Pulmonary artery endothelial cell (primary cell): ENCODE measurements around the gene LTBP2. TPM values are rescaled to one million over a fixed set of nuclear protein-coding genes. Genes with fewer than 3 reads are reported as not detected.

Experiments used
- DNase-seq: peaks from one replicate; pipeline ENCODE4 v3.0.0-alpha.2; 2011; ENCODE audit warnings: low read depth, low spot score
- total RNA-seq: library from RNA; depleted of rRNA; stranded (reverse); fragments of >200 nt; gene quantifications from 2 replicates; pipeline ENCODE4 v1.2.3, GENCODE V29; 2014

The LTBP2 gene
- total RNA-seq: 122 and 232 TPM in 2 replicates

DNA sequence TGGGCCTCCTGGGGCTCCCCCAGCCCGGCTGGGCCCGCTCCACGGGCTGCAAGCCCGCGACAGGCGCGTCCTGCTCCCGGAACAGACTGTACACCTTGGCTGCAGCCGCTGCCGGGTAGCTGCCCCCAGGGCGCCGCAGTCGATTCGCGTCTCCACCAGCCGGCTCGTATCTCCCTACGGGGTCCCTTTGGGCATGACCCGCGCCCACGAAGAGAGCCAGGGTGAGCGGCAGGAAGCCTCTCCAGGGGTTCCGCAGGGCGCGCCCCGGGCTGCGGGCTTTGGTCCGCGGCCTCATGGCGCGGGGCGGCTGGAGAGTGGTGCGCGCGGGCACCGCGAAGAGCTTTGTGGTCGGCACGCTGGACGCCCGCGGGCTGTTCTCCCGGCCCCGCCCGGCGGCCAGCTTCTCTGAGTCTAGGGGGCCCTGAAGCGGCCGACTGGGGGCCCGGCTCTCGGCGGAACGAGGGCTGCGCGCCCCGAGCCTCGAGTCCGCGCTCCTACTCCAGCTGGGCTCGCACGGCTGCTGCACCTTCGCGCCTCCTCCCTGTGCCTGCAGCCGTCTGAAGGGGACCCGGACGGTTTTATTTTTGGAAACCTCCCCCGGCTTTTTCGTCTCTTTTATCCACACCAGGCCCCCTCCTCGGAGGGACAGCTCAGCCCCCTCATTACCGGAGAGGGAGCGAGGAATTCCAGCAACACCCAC lies at the start of gene LTBP2:
LTBP2 (minus strand) TSS at position 588 of the 700 bp plus-strand sequence; CDS start at position 295, 293 bp downstream.
- DNase-seq: no peak

DNA sequence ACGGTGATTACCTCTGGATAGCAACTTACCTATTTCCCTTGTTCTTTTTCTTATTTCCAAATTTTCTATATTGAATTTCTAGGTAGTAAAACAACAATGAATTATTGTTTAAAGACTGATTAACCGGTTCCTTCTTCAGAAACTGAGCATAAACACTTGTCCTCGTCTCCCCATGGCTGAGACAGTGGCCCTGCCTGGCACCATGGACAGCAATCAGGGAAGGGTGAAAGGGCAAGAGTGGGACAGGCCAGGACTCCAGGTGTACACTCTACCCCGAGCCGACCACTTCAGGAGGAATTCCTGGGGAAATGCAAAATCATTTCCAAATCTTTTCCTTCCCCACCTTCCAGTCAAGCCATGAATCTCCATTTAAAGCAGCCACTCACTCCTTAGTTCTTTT lies 48.8 kb upstream of the LTBP2 start:
- no peak for DNase-seq

DNA sequence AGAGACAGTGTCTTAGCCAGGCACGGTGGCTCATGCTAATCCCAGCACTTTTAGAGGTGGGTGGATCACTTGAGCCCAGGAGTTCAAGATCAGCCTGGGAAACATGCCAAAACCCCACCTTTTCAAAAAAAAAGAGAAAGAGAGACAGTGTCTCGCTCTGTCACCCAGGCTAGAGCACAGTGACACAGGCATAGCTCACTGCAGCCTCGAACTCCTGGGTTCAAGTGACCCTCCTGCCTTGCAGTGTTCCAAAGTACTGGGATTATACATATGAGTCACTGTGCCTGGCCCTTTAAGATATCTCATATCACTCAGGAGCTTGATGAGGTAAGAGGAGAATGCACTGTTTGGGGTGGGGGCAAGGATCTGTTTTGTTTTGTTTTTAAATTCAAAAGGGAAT lies 48.1 kb upstream of the LTBP2 start:
- no peak for DNase-seq

DNA sequence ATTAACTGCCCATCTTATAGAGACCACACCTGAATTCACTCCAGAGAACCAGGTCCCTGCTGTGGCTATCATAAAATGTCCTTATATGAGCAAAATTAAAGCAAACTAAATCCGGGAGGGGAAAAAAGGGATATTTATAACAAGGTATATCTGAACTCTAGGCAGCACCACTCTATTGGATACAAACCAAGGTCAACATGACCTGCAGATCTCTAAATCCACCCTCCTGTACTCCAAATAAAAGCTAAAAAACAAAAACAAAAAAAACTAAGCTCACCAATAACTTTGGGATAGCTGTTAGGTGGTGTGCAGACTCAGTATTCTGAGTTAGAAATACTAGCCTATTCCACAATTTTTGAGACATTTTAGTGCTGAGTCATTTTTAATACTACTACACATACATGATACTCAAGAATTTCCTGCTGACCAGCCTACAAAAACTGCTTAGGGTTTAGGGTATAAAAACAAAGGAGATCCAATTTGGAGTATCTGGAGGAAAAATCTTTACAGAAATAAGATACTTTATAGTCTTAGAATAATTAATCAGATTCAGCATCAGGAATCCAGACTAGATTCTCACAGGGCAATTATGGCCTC lies 46.6 kb upstream of the LTBP2 start:
- DNase-seq: no peak

DNA sequence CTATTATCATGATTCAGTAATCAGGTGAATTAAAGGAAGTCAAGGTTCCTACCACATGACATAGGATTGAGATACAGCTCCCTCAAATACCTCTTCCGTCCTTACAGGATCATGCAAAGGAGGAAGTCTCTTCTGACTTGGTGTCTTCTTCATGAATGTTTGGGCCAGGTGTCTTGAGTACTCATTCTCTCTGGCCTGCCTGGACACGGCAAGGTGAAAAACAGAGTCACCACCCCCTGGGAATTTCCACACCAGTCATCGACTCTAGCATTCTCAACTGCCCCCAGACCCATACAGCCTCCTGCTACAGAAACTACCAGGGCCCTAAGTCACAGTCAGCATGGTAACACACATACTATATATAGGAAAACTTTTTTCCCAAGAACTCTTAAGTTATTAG lies 44.9 kb upstream of the LTBP2 start:
- no peak for DNase-seq

DNA sequence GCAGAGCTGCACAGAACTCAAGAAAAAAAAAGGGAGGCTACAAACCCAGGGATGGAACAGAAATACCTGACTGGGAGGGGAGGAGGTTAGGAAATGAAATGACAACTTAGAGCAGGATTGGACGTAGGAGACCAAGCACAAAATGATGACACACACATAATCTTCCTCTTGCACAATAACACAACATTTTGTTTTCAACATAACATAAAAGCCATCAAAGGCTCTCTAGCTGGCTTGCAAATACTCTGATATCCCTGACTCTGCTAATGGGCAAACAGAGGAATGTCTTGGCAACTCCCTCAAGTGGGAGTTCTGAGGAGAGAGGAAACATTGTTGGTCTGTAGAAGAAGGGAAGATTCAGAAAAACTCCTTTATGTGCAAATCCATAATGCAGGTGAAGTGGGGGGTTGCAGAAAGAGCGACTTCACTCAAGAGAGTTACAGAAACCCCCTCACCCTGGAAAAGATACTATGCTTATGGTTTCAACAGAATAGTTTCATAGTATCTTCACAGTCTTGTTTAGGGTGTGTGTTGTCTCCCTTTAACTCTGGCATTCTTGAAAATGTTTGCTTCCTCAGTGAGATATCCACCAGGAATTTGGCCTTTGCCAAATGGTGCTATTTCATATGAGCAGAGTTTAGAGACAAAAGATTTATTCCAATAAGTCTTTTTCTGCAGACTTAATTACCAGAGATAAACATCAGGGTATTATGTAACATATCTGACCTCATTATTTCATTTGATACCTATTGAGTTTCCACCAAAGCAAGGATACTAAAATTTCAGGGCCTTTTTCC lies 43.8 kb upstream of the LTBP2 start:
- DNase-seq: no peak

DNA sequence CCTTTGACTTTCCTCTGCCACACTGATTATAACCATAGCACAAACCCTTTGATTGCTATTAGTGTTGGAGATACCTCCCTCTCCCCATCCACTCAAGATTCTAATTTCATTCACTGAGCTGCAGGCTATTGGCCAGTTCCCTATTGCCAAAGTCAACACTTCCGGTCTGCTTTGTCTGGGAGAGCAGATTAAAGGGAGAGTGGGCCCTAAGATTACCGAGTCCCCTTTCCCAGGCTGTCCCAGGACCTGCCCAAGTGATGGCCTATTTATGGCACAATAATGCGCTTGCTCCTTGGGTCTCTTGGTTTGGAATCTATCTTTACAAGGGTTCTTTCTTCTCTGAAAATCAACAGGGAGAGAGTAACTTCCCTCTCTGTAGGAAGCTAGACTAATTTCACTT lies 42.9 kb upstream of the LTBP2 start:
- no peak for DNase-seq

DNA sequence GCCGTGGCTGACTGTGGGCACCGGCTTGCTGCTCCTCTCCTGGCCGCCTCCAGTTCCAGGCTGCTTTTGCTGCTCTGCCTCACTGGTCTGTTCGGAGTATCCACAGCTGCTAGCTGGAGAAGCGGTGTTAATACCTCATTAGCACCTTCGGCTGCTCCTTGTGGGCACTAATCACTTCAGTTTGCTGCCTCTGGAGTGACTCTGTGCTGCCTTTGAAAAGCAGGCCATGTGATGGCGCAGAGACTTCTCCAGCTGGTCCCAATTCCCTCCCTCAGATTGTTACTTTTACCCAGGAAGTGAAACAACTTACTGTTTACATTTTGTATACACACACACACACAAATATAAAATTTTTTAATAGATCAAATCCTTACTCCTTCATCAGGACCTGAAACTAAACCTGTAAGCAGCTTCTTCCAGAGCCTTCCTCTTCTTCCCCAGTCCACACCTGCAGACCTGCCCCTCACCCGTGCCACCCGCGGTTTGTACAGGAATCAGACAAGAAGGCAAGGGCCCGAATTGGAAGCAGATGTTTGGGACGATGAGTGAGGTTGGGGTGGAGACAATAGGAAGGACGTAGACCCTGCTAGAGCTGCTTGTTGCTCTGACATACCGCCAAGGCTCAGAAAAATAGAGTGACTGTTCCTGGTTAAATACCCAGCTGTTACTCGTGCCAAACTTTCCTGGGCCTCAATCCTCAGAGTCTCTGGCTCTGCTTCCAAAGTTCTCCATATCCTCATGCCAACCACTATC lies 41.5 kb upstream of the LTBP2 start:
- DNase-seq: no peak

DNA sequence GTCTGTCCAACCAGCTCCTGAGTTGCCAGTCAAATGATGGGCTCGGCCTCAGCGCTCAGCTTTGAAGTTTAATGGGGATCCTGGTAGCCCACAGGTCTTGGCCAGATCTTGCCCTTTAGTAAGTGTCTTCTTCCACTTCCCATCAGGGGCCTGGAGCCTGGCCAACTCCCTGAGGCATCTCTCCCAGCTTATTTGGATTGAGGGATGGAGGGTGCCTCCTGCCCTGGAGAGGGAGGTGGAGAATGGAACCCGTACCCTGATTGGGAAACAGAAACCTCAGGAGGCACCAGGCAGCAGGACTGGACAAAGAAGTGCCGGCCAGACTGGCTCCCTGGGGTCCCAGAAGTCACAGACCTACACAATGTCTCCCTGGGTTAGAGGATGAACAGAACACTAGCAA lies 40.5 kb upstream of the LTBP2 start:
- DNase-seq: no peak

DNA sequence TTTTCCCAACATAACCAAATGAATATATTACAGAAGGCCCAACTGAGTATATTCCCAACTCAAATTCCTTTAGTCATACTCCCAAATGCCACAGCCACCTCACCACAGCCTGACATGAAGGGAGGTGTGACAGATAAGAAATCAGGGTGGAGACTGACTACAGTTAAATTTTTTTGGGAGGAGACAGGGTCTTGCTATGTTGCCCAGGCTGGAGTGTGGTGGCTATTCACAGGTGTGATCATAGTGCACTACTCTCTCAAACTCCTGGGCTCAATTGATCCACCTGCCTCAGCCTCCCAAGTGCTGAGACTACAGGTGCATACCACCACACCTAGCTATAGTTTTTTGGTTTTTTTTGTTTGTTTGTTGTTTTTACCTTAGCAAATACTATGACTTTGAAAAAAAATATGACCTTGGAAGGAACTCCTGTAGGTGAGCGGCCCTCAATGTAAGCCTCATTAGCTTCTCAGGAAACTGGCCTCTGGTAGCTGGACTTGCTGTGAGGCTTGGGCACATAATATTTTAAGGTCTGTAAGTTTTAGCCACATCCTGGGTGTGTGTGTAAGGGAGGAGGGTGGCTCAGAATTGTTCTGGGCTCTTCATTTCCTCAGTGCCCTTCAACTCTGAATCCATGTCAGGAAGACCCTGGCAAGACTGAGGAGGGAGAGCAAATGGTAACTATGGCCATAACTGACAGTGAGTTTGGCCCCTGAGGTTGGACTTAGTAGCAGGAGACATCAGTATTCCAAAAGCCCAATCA lies 39.1 kb upstream of the LTBP2 start:
- no peak for DNase-seq

DNA sequence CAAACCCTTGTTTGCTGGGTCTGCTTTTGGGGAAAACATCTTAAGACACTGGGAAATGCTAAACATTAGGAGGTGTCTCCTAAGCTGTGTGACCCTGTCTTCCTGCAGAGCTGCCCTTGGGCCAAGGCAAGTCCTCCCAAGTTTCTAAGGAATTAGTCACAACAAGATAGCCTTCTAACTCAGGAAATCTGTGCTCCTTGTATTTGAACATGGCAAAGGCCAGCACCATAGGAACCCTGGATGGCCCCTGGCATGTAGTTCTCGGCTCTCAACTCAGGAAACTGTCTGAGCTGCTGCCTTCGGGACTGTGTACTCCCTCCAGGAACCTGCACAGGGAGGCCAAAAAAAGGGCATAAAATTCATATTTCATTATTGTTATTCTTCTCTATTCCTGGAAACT lies 37.6 kb upstream of the LTBP2 start:
- DNase-seq: peak; percentile 39

DNA sequence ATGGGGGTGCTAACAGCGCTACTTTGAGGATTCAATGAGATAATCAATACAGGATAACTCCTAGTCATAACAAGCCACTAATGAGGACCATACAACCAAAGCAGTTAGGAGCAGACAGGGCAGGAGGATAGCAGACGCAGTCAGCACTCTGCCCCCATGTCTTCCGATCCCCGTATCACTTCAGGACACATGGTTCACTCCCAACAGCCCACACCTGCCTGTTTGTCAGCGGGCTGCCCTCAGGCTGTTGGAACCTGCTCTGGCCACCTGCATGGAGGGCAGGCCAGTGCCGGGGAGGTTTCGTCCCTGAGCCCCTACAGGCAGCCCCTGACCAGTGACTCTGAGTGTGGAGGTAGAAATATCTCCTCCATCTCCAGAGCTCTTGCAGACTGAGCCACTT lies 37.1 kb upstream of the LTBP2 start:
- no peak for DNase-seq

DNA sequence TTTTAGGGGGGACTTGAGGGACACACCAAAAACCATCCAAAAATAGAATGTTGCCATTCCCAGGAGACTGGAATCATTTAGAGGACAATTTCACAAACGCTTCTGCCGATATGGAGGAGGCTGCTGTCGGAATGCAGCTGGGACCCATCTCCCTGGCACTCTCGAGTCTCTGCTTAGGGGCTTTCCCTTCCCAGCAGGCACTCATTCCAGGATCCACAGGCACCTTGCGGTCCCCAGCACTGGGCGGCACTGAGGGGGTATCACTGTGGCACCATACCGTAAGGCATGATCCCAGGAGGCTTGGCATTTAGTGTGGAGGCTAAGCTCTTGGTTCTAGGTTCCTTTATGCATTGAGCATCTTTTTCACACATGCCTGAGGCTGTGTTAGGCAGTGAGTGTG lies 36.6 kb upstream of the LTBP2 start:
- DNase-seq: no peak

DNA sequence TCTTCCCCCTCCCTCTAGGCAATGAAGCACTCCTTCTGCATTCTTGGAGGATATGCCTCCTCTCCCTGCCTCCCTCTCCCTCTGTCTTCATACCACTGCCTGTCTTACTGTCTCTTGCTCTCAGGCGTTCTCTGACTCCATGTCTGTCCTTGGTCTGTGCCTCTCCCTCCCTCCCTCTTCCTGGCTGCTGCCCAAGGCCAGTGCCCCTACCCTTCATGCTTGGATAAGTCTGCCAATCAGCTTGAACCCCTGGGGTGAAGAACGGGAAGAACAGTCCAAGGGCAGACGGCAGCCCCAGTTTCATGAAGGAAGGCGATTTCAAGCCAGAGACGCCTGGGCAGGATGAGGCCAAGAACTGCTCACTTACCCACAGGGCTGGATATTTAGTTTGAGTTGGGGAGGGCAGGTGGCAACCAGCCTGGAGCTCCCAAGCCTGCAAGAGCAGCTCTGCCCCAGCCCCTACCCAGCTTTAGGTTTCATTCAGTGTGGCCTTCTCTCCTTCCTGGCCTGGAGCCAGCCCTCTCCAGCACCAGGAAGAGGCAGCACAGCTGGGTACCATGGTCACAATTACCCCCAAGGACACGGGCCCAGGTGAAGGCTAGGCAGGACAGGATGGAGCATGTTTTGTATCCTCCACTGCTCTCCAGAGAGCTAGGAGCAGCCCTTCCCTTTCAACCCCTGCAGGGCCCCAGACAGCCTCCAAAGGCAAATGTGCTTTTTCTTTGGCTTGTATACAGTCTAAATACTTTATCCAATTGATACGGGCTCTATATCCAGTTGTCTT lies 35.8 kb upstream of the LTBP2 start:
- no peak for DNase-seq

DNA sequence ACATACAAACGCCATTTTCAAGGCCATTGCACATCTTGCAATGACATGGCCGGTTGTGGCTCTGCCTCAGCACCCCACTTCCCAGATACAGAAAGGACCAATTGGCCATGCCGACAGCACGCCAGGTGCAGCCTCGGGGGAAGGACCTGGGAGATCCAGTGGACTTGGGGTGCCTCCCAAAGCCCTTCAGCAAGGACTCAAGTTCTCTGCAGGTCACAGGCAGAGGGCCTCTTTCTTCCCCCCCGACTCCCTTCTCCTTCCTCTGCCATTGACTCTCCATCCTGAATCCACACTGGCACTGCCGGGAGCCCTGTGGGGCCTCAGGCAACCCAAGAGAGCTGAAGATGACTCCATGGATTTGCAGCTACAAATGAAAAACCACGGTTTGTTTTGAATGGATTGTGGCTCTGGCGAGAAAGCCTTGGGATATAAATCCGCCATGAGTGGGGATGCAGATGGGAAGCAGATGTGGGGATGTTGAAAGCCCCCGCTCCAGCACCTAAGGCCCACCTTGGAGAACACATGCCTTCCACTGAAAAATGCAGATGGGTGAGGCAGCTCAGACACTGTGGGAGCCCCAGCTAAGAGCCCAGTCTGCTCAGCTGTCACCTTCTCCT lies 35.1 kb upstream of the LTBP2 start:
- DNase-seq: no peak

DNA sequence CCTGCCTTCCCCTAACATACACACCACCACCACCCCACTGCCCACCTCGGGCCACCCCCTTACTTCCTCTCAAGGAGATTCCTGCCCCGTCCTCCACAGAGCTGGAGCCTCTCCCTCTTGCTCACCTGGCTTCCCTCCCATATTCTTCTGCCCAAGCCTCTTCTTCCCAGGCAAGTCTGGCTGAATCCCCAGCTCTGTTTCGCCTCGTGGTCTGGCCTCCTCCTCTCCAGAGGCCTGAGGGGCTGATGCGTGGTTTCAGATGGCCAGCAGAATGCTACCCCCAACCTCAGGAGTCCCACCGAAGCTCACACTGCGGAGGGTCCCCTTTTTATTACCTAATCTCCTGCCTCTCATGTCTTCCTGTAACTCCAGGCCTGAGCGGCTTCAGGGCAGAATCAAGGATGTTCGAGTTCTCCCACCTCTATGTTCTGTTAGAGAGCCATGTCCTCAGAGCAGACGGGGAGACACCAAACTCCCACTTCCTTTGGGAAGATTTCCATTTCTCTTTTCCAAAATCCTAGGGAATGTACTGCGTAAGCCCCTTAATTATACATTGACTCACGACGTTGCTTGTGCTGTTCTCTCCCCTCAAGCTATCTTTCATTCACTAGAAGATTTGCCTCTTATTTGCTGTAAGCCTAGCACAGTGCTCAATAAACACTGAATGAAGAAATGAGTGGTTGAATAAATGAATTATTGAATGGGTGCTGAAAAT lies 33.9 kb upstream of the LTBP2 start:
- no peak for DNase-seq

DNA sequence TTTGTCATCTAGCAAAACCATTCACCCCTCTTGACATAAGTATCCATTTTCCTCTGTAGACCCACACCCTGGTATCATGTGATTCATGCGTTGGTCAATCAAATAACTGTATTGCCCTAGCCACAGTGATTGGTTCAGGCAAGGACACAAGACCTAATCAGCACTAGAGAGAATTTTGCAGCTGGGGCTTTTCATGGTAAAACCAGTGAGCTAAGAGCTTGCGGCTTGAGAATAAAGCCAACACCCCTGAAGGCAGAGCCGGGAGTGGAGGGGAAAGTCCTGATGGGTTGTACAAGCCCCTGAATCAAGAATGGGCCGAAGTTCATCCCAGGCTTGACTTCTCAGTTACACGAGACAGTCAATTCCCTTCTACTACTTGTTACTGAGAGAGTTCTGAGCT lies 33.2 kb upstream of the LTBP2 start:
- no peak for DNase-seq

DNA sequence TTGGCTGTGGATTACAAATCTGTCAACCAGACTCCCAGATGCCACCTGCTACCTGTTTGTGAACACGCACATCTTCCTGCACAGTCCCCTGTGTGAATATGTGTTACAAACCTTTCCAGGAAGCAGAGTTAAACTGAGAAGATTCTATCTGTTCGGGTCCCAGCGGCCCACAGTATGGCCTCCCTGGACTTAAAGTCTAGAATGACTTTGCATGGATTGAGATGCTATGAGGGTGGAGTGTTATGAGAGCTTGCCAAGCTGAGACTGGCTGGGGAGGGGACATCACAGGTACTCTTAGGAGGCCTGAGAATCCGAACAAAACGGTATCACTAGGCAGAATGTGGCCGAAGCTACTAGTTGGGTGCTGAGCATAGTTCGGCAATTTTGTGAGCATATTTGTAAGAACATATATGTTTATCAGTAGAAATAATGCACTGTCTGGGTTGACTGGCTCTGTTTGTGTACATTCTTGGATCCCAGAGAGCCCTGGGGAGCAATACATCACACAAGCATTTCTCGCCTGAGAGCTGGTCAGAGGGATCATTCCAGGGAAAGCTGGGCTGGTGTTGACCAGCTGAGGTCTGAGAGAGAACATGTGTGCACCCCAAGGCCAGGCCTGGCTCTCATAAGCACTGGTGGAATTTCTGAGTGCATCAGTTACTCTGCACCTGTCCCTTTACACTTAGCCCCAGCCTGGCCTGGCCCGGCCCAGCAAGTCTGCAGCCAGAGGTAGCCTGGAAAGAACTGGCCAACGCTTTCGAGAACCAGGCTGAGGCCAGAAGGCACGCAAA lies 29.8 kb upstream of the LTBP2 start:
- no peak for DNase-seq
